NT2/D1 (cell line): ENCODE results near the gene CSNK2A1.

Experiments used
- SUZ12 ChIP-seq: IDR thresholded peaks from 2 replicates; pipeline ENCODE4 v1.6.1; 2011; ENCODE audit not compliant: insufficient read length, insufficient read depth; ENCODE audit errors: extremely low read depth
- YY1 ChIP-seq: IDR thresholded peaks from 2 replicates; pipeline ENCODE4 v1.6.1; 2011; ENCODE audit not compliant: insufficient read length, insufficient read depth
- ZNF274 ChIP-seq: IDR thresholded peaks from 2 replicates; pipeline ENCODE4 v1.6.1; 2011; ENCODE audit warnings: mild to moderate bottlenecking, low read depth, low read length

DNA sequence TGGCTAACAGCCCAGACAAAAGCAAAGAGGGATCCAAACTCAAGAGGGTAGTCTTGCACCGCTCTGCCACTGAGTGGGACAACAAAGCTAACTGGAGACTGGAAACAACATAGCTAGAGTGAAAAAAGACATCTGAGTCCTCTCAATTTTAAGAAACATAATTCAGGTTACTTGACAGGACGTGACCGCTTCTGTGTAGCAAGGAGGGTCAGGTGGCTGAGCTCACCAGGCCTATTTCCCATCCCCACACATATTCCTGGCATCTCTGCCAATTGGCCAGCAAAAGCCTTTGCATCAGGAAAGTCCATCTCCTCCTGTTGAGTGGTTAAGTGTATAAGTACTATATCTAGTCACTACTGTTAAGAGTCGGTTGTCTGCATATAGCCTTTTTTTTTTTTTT is 55.9 kb downstream of the CSNK2A1 start:
- TF ChIP-seq YY1 (no peak), ZNF274 (no peak), SUZ12 (no peak)
